ENCODE results near the gene ZSCAN31. TPM values are rescaled to one million over a fixed set of nuclear protein-coding genes. Genes with fewer than 3 reads are reported as not detected.

The ZSCAN31 gene
- total and polyA plus RNA-seq, 7 donors, result 1.8 to 10.8 (median 4.8) TPM

GRCh38 chr6:28349892-28350737 is 14.2 kb upstream of the ZSCAN31 start, which contains the start of gene ZKSCAN3:
ZKSCAN3 (plus strand) TSS chr6:28349947; CDS start chr6:28359587, 9,640 bp downstream.
- TF ChIP-seq, protein P1, sequence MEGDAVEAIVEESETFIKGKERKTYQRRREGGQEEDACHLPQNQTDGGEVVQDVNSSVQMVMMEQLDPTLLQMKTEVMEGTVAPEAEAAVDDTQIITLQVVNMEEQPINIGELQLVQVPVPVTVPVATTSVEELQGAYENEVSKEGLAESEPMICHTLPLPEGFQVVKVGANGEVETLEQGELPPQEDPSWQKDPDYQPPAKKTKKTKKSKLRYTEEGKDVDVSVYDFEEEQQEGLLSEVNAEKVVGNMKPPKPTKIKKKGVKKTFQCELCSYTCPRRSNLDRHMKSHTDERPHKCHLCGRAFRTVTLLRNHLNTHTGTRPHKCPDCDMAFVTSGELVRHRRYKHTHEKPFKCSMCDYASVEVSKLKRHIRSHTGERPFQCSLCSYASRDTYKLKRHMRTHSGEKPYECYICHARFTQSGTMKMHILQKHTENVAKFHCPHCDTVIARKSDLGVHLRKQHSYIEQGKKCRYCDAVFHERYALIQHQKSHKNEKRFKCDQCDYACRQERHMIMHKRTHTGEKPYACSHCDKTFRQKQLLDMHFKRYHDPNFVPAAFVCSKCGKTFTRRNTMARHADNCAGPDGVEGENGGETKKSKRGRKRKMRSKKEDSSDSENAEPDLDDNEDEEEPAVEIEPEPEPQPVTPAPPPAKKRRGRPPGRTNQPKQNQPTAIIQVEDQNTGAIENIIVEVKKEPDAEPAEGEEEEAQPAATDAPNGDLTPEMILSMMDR (IDR thresholded peaks at IDR 0.05), result no peak
- Histone ChIP-seq H3K4me3 (peak within 1 kb of the TSS; percentile 81), H3K4me1 (peaks cover 29% of the 10 kb centered on the region), H3K27ac (peak within 1 kb of the TSS; percentile 92), H3K9me3 (no peaks in the 10 kb centered on the region), H3K27me3 (ENCODE audit: insufficient read depth in 3 of 3, low read length in 2 of 3) (peaks cover 0 to 3% (median 0%) of the 10 kb centered on the region in 3 donors), H3K36me3 (ENCODE audit: insufficient read depth in 1 of 2, low read depth in 1 of 2) (no peaks in the 10 kb centered on the region)
- ATAC-seq, result peak; percentile 82 to 98 (median 91)
- 1 to 2% (median 1%) methylated on average over 30 of the region's 30 CpGs for WGBS, 3 donors
- peak; percentile 77 to 88 for DNase-seq
- intact Hi-C loops (cut with DNase I), result loop anchor here in 1 of 2 donors (5.0 to 10.0 kb wide), 3 partner anchors 88 to 455 kb away; partner anchors contain the start of gene ZSCAN9

DNA sequence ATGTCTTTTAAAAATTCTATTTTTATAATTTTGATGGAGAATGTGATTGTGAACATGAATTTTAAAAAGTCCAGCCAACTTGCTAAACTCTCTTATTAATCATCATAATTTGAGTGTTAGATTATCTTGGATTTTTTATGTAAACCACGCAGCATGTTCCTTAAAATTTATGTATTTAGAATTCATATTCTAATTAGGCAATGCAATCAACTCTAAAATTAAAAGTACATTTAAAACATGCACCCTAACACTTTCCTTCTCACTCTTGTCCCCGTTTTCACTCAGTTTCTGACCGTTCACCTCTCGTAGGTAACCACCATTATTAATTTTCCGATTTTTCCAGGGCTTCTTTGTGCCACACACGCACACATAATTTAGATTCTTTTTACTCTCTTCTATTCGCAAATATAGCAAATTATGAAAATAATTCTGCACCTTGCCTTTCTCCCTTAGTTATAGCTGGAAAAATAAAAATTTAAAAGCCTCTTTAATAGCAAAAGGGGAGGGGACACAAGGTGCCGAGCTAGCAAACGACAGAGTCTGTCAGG is 13.5 kb upstream of the ZSCAN31 start:
- 2% methylated on average over 9 of the region's 9 CpGs for WGBS, 3 donors
- TF ChIP-seq, protein P1 (IDR thresholded peaks at IDR 0.05), result no peak
- no peaks in the 10 kb centered on the region for H3K9me3 ChIP-seq
- H3K27me3 ChIP-seq (ENCODE audit: insufficient read depth in 3 of 3, low read length in 2 of 3), result peaks cover 0 to 4% (median 0%) of the 10 kb centered on the region in 3 donors
- DNase-seq (no peak), ATAC-seq (peak in 2 of 4 donors; percentile 10 to 31)
- H3K4me3 ChIP-seq, result peak overlapping the region; percentile 81
- peak overlapping the region; percentile 92 for H3K27ac ChIP-seq
- H3K36me3 ChIP-seq (ENCODE audit: insufficient read depth in 1 of 2, low read depth in 1 of 2), result no peaks in the 10 kb centered on the region
- intact Hi-C loops (cut with DNase I), result loop anchor here in 1 of 2 donors (5.0 kb wide), 1 partner anchor 87 kb away; no protein-coding TSS in a partner anchor
- peaks cover 22% of the 10 kb centered on the region for H3K4me1 ChIP-seq

DNA sequence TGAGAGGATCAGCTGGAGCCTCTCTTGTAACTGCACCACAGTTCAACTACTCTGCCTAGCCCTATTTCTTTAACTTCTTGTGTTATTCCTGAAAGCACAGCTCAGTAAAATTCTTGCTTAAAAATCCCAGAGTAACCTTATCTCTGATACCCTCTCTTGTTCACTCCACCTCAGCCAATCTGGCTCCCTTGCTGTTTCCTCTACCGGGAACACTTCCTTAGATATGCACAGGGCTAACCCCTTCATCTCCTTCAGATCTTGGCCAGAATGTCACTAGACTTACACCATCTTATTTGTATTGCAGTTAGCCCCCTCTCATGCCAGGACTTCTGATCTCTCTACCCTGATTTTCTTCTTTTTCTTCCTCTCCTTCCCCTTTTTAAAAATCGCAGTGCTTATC is 11.2 kb upstream of the ZSCAN31 start:
- H3K4me3 ChIP-seq, result no peak overlapping the region
- no peaks in the 10 kb centered on the region for H3K9me3 ChIP-seq
- peaks cover 0 to 4% (median 0%) of the 10 kb centered on the region in 3 donors for H3K27me3 ChIP-seq (ENCODE audit: insufficient read depth in 3 of 3, low read length in 2 of 3)
- TF ChIP-seq, protein P1 (IDR thresholded peaks at IDR 0.05), result no peak
- H3K27ac ChIP-seq, result no peak overlapping the region
- intact Hi-C loops (cut with DNase I), result loop anchor here in 1 of 2 donors (5.0 kb wide), 1 partner anchor 85 kb away; no protein-coding TSS in a partner anchor
- peaks cover 15% of the 10 kb centered on the region for H3K4me1 ChIP-seq
- H3K36me3 ChIP-seq (ENCODE audit: insufficient read depth in 1 of 2, low read depth in 1 of 2), result no peaks in the 10 kb centered on the region
- DNase-seq, result no peak
- 25 to 32% (median 25%) methylated on average over 2 of the region's 2 CpGs for WGBS, 3 donors
- ATAC-seq, result no peak

DNA sequence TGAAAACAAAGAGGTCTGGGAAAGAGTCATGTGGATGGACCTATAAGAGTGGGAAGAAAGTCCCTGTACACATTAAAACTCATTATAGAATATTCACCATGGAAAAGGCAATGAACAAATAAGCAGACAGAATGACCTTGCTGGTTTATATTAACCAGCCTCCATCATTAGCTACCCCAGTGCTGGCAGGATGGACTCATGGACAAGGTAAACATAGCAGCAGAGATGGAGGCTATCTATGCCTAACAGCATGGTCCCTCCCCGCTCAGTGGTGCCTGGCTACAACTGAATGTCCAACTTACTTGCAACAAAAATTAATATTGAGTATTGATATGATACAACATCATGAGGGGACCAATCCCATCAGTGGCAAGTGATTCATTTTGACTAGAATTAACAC is 9.3 kb upstream of the ZSCAN31 start:
- intact Hi-C loops (cut with DNase I), result loop anchor here in 1 of 2 donors (5.0 kb wide), 1 partner anchor 83 kb away; no protein-coding TSS in a partner anchor
- 94 to 95% (median 94%) methylated on average over 1 of the region's 1 CpG for WGBS, 3 donors

More for the DNA sequence above, 9.3 kb upstream of the ZSCAN31 start:
- Histone ChIP-seq H3K27me3 (ENCODE audit: insufficient read depth in 3 of 3, low read length in 2 of 3) (peaks cover 0 to 4% (median 0%) of the 10 kb centered on the region in 3 donors), H3K27ac (no peak overlapping the region), H3K4me1 (no peaks in the 10 kb centered on the region), H3K9me3 (no peaks in the 10 kb centered on the region), H3K36me3 (ENCODE audit: insufficient read depth in 1 of 2, low read depth in 1 of 2) (no peaks in the 10 kb centered on the region), H3K4me3 (no peak overlapping the region)
- DNase-seq (no peak), ATAC-seq (no peak)
- TF ChIP-seq, protein P1 (IDR thresholded peaks at IDR 0.05), result no peak
